Endometrium (tissue), 2 donors: ENCODE data around the gene MVB12B.

Source experiments
- FAIRE-seq: peaks from 2 replicates; lab custom pipeline; 2012; peaks lifted over from hg19 to GRCh38; lab: Jason Lieb, UNC
- donor health status: control.
- donor health status: control.

MVB12B gene

GRCh38 chr9:126303488-126303887 is 23.1 kb upstream of the MVB12B start:
- FAIRE-seq: no peak

- FAIRE-seq: no peak
Measured at GRCh38 chr9:126304207-126304970, 22.2 kb upstream of the MVB12B start.

GRCh38 chr9:126304971-126305320 is 21.7 kb upstream of the MVB12B start:
- no peak for FAIRE-seq

- FAIRE-seq: no peak
Measured at GRCh38 chr9:126306071-126306647, 20.5 kb upstream of the MVB12B start.

- no peak for FAIRE-seq
Measured at GRCh38 chr9:126307322-126308061, 19.1 kb upstream of the MVB12B start.

GRCh38 chr9:126309427-126310189 is 17.0 kb upstream of the MVB12B start:
- no peak for FAIRE-seq

- FAIRE-seq: no peak
Measured at GRCh38 chr9:126312584-126313551, 13.8 kb upstream of the MVB12B start.

- no peak for FAIRE-seq
Measured at GRCh38 chr9:126316085-126316655, 10.5 kb upstream of the MVB12B start.

- FAIRE-seq: no peak
Measured at GRCh38 chr9:126317513-126317912, 9.1 kb upstream of the MVB12B start.

GRCh38 chr9:126318858-126319257 is 7.8 kb upstream of the MVB12B start:
- FAIRE-seq: no peak

- no peak for FAIRE-seq
Measured at GRCh38 chr9:126319671-126320070, 7.0 kb upstream of the MVB12B start.

- FAIRE-seq: no peak
Measured at GRCh38 chr9:126320158-126320922, 6.3 kb upstream of the MVB12B start.

GRCh38 chr9:126321742-126322141 is 4.9 kb upstream of the MVB12B start:
- no peak for FAIRE-seq

- FAIRE-seq: no peak
Measured at GRCh38 chr9:126325821-126326220, 808 bp upstream of the MVB12B start.

GRCh38 chr9:126327006-126327713 is 531 bp downstream of the MVB12B start:
- no peak for FAIRE-seq

GRCh38 chr9:126327714-126328185 is 1.1 kb downstream of the MVB12B start:
- no peak for FAIRE-seq

- no peak for FAIRE-seq
Measured at GRCh38 chr9:126328407-126328806, 1.8 kb downstream of the MVB12B start.

- FAIRE-seq: no peak
Measured at GRCh38 chr9:126329476-126330275, 3.0 kb downstream of the MVB12B start.

- no peak for FAIRE-seq
Measured at GRCh38 chr9:126330536-126330935, 3.9 kb downstream of the MVB12B start.
